IMR-90 (cell line): ENCODE results near the gene DBX1. TPM values are rescaled to one million over a fixed set of nuclear protein-coding genes. Genes with fewer than 3 reads are reported as not detected.

Source experiments
- ATAC-seq: fragments of 200-7000 bp; cut with Tn5 transposase; 2 replicates; pipeline ENCODE4 v1.9.1; 2020; ENCODE audit warnings: low read depth, mild to moderate bottlenecking, moderate library complexity
- BruUV-seq: library from RNA; stranded (reverse); fragments of 400-500 nt; replicated peaks from 2 replicates; lab custom pipeline; 2021; lab: Mats Ljungman, UMichigan
- CTCF ChIA-PET: fragments of 300-600 bp; formaldehyde crosslinking; extraction: SDS; loops from one replicate; lab custom pipeline; 2021; ENCODE audit warnings: antibody characterized with exemption; lab: Yijun Ruan, JAX
- POLR2A ChIA-PET: fragments of 300-600 bp; sonication (Branson Sonifier 250); formaldehyde crosslinking; loops from one replicate; lab custom pipeline; 2022; ENCODE audit warnings: antibody characterized with exemption; ENCODE audit not compliant: unreplicated experiment; lab: Charles Lee
- DNase-seq: peaks from one replicate; pipeline ENCODE4 v3.0.0; 2013
- H2AFZ ChIP-seq: replicated peaks from 2 replicates; pipeline ENCODE3; 2013; ENCODE audit warnings: low read length, mild to moderate bottlenecking; ENCODE audit not compliant: poor library complexity
- H2AK5ac ChIP-seq: 2 replicates; pipeline ENCODE4 v1.6.1; 2013; ENCODE audit warnings: low read depth, low read length, inconsistent platforms
- H2AK9ac ChIP-seq: replicated peaks from 2 replicates; pipeline ENCODE3; 2013; ENCODE audit warnings: mild to moderate bottlenecking, low read depth, low read length, moderate library complexity; ENCODE audit not compliant: poor library complexity
- H2BK120ac ChIP-seq: 2 replicates; pipeline ENCODE4 v1.6.1; 2013; ENCODE audit warnings: low read depth, low read length, inconsistent platforms
- H2BK15ac ChIP-seq: 3 replicates; pipeline ENCODE4 v1.6.1; 2013; ENCODE audit warnings: low read depth, low read length, inconsistent platforms
- H2BK20ac ChIP-seq: 2 replicates; pipeline ENCODE4 v1.6.1; 2013; ENCODE audit warnings: low read depth, mild to moderate bottlenecking, inconsistent platforms, low read length, moderate library complexity
- H2BK5ac ChIP-seq: 2 replicates; pipeline ENCODE4 v1.6.1; 2013; ENCODE audit warnings: mild to moderate bottlenecking, low read depth, low read length, inconsistent platforms; ENCODE audit not compliant: poor library complexity, severe bottlenecking
- H3K14ac ChIP-seq: replicated peaks from 2 replicates; pipeline ENCODE4 v1.6.1; 2013; ENCODE audit warnings: low read depth, low read length, inconsistent platforms
- H3K18ac ChIP-seq: 2 replicates; pipeline ENCODE4 v1.6.1; 2013; ENCODE audit warnings: low read depth, low read length, control low read depth
- H3K23ac ChIP-seq: 2 replicates; pipeline ENCODE4 v1.6.1; 2013; ENCODE audit warnings: low read depth, low read length, inconsistent platforms
- H3K27ac ChIP-seq: 2 replicates; pipeline ENCODE4 v1.5.1; 2013; ENCODE audit warnings: mild to moderate bottlenecking, control low read depth, low read length; ENCODE audit not compliant: insufficient read depth
- H3K27me3 ChIP-seq: 2 replicates; pipeline ENCODE4 v1.6.1; 2013; ENCODE audit warnings: low read length; ENCODE audit not compliant: control insufficient read depth, insufficient read depth
- H3K36me3 ChIP-seq: 2 replicates; pipeline ENCODE4 v1.6.1; 2013; ENCODE audit warnings: low read length, mixed read lengths; ENCODE audit not compliant: control insufficient read depth, insufficient read depth
- H3K4ac ChIP-seq: 2 replicates; pipeline ENCODE4 v1.6.1; 2013; ENCODE audit warnings: low read depth, low read length, inconsistent platforms
- H3K4me1 ChIP-seq: 2 replicates; pipeline ENCODE4 v1.6.1; 2013; ENCODE audit warnings: low read length, mixed read lengths; ENCODE audit not compliant: control insufficient read depth, insufficient read depth
- H3K4me2 ChIP-seq: 2 replicates; pipeline ENCODE4 v1.6.1; 2013; ENCODE audit warnings: low read depth, mild to moderate bottlenecking, control low read depth, low read length, moderate library complexity
- H3K4me3 ChIP-seq: 2 replicates; pipeline ENCODE4 v1.5.1; 2013; ENCODE audit warnings: low read depth, mild to moderate bottlenecking, control low read depth, low read length, moderate library complexity; ENCODE audit not compliant: insufficient read depth
- H3K56ac ChIP-seq: 2 replicates; pipeline ENCODE4 v1.6.1; 2013; ENCODE audit warnings: low read length, inconsistent platforms; ENCODE audit not compliant: insufficient read depth; ENCODE audit errors: extremely low read depth
- H3K79me1 ChIP-seq, 2 experiments: 2 replicates each; pipeline ENCODE4 v1.6.1; 2013; ENCODE audit warnings: low read length in 2 of 2, inconsistent platforms in 1 of 2, low read depth in 1 of 2
- H3K9ac ChIP-seq: 2 replicates; pipeline ENCODE4 v1.6.1; 2013; ENCODE audit warnings: low read depth, low read length, control low read depth
- H3K9me1 ChIP-seq: 2 replicates; pipeline ENCODE4 v1.6.1; 2013; ENCODE audit warnings: low read length, inconsistent platforms; ENCODE audit not compliant: insufficient read depth
- H3K9me3 ChIP-seq: 2 replicates; pipeline ENCODE4 v1.6.1; 2013; ENCODE audit warnings: low read length; ENCODE audit not compliant: control insufficient read depth, insufficient read depth
- H4K20me1 ChIP-seq: 2 replicates; pipeline ENCODE4 v1.6.1; 2013; ENCODE audit warnings: low read length, inconsistent platforms; ENCODE audit not compliant: insufficient read depth
- H4K5ac ChIP-seq: 2 replicates; pipeline ENCODE4 v1.6.1; 2013; ENCODE audit warnings: mild to moderate bottlenecking, low read depth, low read length, control low read depth
- H4K8ac ChIP-seq, 2 experiments: 2 replicates each; pipeline ENCODE4 v1.6.1; 2013; ENCODE audit warnings: low read depth in 2 of 2, low read length in 2 of 2, control low read depth in 1 of 2, inconsistent platforms in 1 of 2
- H4K91ac ChIP-seq: 2 replicates; pipeline ENCODE4 v1.6.1; 2013; ENCODE audit warnings: low read depth, low read length, inconsistent platforms; ENCODE audit not compliant: insufficient read depth
- BHLHE40 ChIP-seq: fragments of 150-350 bp; IDR thresholded peaks from 2 replicates; pipeline ENCODE4 v1.6.1; 2016; ENCODE audit warnings: mild to moderate bottlenecking, low read depth, low read length
- CEBPB ChIP-seq: IDR thresholded peaks from 2 replicates; pipeline ENCODE4 v1.6.1; 2012; ENCODE audit warnings: low read depth, low read length, improper control_type of control experiment
- ELK1 ChIP-seq: fragments of 150-350 bp; IDR thresholded peaks from 2 replicates; pipeline ENCODE4 v1.6.1; 2016; ENCODE audit warnings: low read depth, mild to moderate bottlenecking, low read length, moderate library complexity, borderline replicate concordance
- FOS ChIP-seq: fragments of 150-350 bp; IDR thresholded peaks from 2 replicates; pipeline ENCODE4 v1.6.1; 2016; ENCODE audit warnings: low read depth, low read length
- MAFK ChIP-seq: IDR thresholded peaks from 2 replicates; pipeline ENCODE4 v1.6.1; 2012; ENCODE audit warnings: low read depth, low read length, improper control_type of control experiment
- MAZ ChIP-seq: IDR thresholded peaks from 2 replicates; pipeline ENCODE4 v1.6.1; 2012; ENCODE audit warnings: low read depth, mild to moderate bottlenecking, low read length, improper control_type of control experiment, moderate library complexity, borderline replicate concordance
- NFE2L2 ChIP-seq: fragments of 150-350 bp; IDR thresholded peaks from 2 replicates; pipeline ENCODE4 v1.6.1; 2016; ENCODE audit warnings: low read depth, mild to moderate bottlenecking, low read length
- POLR2A ChIP-seq: IDR thresholded peaks from 2 replicates; pipeline ENCODE4 v1.6.1; 2012; ENCODE audit warnings: mild to moderate bottlenecking, low read depth, low read length
- RAD21 ChIP-seq: IDR thresholded peaks from 2 replicates; pipeline ENCODE4 v1.6.1; 2012; ENCODE audit warnings: low read length, improper control_type of control experiment
- RFX5 ChIP-seq: IDR thresholded peaks from 2 replicates; pipeline ENCODE4 v1.8.0; 2012; ENCODE audit warnings: low read depth, mild to moderate bottlenecking, low read length, moderate library complexity
- SMC3 ChIP-seq: fragments of 150-350 bp; IDR thresholded peaks from 2 replicates; pipeline ENCODE4 v1.6.1; 2016; ENCODE audit warnings: low read depth, mild to moderate bottlenecking, antibody characterized with exemption, low read length, moderate library complexity
- WGBS, 2 experiments: methylation state at CpG; one replicate each; pipeline versions ENCODE4 v1.1.5 to v1.1.7; 2013; ENCODE audit warnings: missing lambda C conversion rate in 2 of 2; ENCODE audit not compliant: insufficient read length in 1 of 2; ENCODE audit errors: extremely low coverage in 2 of 2; 5-methylcytosine and 5-hydroxymethylcytosine counted together
- dilution Hi-C: fragments of 300-500 bp; cut with HindIII; formaldehyde crosslinking; loops from one replicate; pipeline ENCODE4 v1.14.3; 2018; ENCODE audit warnings: low sequenced_read_pairs; ENCODE audit not compliant: unreplicated experiment
- in situ Hi-C: fragments of 300-500 bp; cut with MboI; formaldehyde crosslinking; loops from 3 replicates; pipeline ENCODE4 v1.14.3; 2019; ENCODE audit warnings: low sequenced_read_pairs, inconsistent platforms, mixed read lengths
- intact Hi-C: fragments of 100-400 bp; cut with micrococcal nuclease; formaldehyde crosslinking; loops from 2 replicates; pipeline ENCODE4 v1.10.0; 2022
- polyA plus RNA-seq, 3 experiments: library from polyadenylated mRNA; depleted of rRNA; stranded (reverse); fragments of >200 nt; gene quantifications; 2 replicates each; pipeline ENCODE4 v1.2.3, GENCODE V29; 2012; ENCODE audit warnings: low replicate concordance in 1 of 3
- total RNA-seq: library from RNA; depleted of rRNA; stranded (reverse); fragments of >200 nt; gene quantifications from 2 replicates; pipeline ENCODE4 v1.2.3, GENCODE V29; 2012

DBX1 gene
- total and polyA plus RNA-seq, 2 of the 4 experiments (the other 2 are of a cell fraction) = not detected

DNA sequence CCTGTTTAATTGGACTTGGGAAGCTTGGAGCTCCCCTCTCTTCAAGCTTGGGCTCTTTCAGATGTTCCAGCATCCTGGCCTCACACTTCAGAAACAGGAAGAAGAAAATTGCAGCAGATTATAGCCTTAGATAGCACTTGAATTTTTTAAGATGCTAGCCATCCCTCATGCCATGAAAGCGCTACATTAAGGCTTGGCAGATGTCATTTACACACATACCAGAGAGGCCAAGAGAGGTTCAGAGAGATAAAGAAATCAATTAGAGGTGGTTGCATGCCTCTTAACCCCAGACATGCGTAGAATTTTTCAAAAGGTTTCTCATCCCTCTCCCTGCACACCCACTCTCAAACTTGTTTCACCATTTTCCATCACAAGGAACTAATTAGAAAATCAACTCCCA, 31.9 kb upstream of the DBX1 start:
- Histone ChIP-seq H2BK20ac (no peak overlapping the region), H2AFZ (no peak overlapping the region), H3K27ac (no peak overlapping the region), H3K9ac (no peak overlapping the region), H2BK120ac (no peak overlapping the region), H3K4me1 (no peaks in the 10 kb centered on the region), H2BK5ac (no peak overlapping the region), H2BK15ac (no peak overlapping the region), H3K14ac (no peak overlapping the region), H4K20me1 (no peaks in the 10 kb centered on the region), H3K56ac (no peak overlapping the region), H3K4me2 (no peak overlapping the region), H2AK5ac (no peak overlapping the region), H3K36me3 (no peaks in the 10 kb centered on the region), H3K4me3 (no peak overlapping the region), H4K91ac (no peak overlapping the region), H3K9me3 (no peaks in the 10 kb centered on the region), H2AK9ac (no peak overlapping the region), H4K5ac (no peak overlapping the region), H3K4ac (no peak overlapping the region), H4K8ac (no peak overlapping the region), H3K23ac (no peak overlapping the region), H3K79me1 (no peaks in the 10 kb centered on the region), H3K27me3 (peaks cover 12% of the 10 kb centered on the region), H3K18ac (no peak overlapping the region), H3K9me1 (no peaks in the 10 kb centered on the region)
- intact Hi-C loops (no loop called here), dilution Hi-C loops (no loop called here), in situ Hi-C loops (no loop called here)
- WGBS, 2 experiments = no CpG with 5 or more reads among the region's 2 CpGs
- POLR2A ChIA-PET = no interaction called here
- ATAC-seq (no peak), DNase-seq (no peak)
- no TSS peak for BruUV-seq
- CTCF ChIA-PET = no interaction called here
- no peak for TF ChIP-seq BHLHE40
- no peak for TF ChIP-seq NFE2L2
- TF ChIP-seq MAFK = no peak
- TF ChIP-seq CEBPB = no peak
- TF ChIP-seq FOS = no peak
- TF ChIP-seq ELK1 = no peak
- TF ChIP-seq SMC3 = no peak
- no peak for TF ChIP-seq RFX5
- TF ChIP-seq MAZ = no peak
- no peak for TF ChIP-seq RAD21
- no peak for TF ChIP-seq POLR2A
